A549 (cell line): ENCODE measurements around the gene SOX6.

ENCODE experiments used
- BCL3 ChIP-seq: fragments of >200 bp; sonication (Bioruptor Twin); formaldehyde crosslinking; IDR thresholded peaks from 3 replicates; pipeline ENCODE4 v1.6.1; 2016
- CTCF ChIP-seq: fragments of >200 bp; sonication (Bioruptor Twin); formaldehyde crosslinking; IDR thresholded peaks from 3 replicates; pipeline ENCODE4 v1.5.1; 2016
- EP300 ChIP-seq, 2 experiments: fragments of >200 bp; sonication (Bioruptor Twin); formaldehyde crosslinking; IDR thresholded peaks; 2 replicates in 1 of 2; 3 replicates in 1 of 2; pipeline ENCODE4 v1.6.1; 2016 to 2017
- HOXB13 ChIP-seq: fragments of 250-450 bp; sonication (Bioruptor Pico); IDR thresholded peaks from 2 replicates; pipeline ENCODE4 v1.5.0; 2020; ENCODE audit warnings: low read depth, mild to moderate bottlenecking, moderate library complexity
- JUN ChIP-seq, 2 experiments: fragments of >200 bp; sonication (Bioruptor Twin); formaldehyde crosslinking; IDR thresholded peaks; 2 replicates in 1 of 2; 3 replicates in 1 of 2; pipeline ENCODE4 v1.6.1; 2016 to 2017
- KDM5A ChIP-seq: fragments of 200-600 bp; sonication (generic); IDR thresholded peaks from 2 replicates; pipeline ENCODE4 v1.6.1; 2016; ENCODE audit warnings: antibody characterized with exemption, mild to moderate bottlenecking
- MAFK ChIP-seq: fragments of 450-650 bp; IDR thresholded peaks from 2 replicates; pipeline ENCODE4 v1.6.1; 2014; ENCODE audit not compliant: partially characterized antibody
- MYC ChIP-seq: IDR thresholded peaks from 2 replicates; pipeline ENCODE4 v1.6.1; 2012; ENCODE audit warnings: mild to moderate bottlenecking, inconsistent platforms, low read length, improper control_type of control experiment, borderline replicate concordance
- PHF8 ChIP-seq: fragments of 200-600 bp; sonication (generic); IDR thresholded peaks from 2 replicates; pipeline ENCODE4 v1.6.1; 2016; ENCODE audit warnings: low read depth, mild to moderate bottlenecking, antibody characterized with exemption, moderate library complexity, borderline replicate concordance
- POLR2A ChIP-seq: IDR thresholded peaks from 2 replicates; pipeline ENCODE4 v1.6.1; 2012; ENCODE audit warnings: mild to moderate bottlenecking, low read length
- RNF2 ChIP-seq: fragments of 200-600 bp; sonication (generic); IDR thresholded peaks from 2 replicates; pipeline ENCODE4 v1.6.1; 2016; ENCODE audit warnings: low read depth, mild to moderate bottlenecking, antibody characterized with exemption, moderate library complexity, borderline replicate concordance
- SREBF2 ChIP-seq: fragments of 450-650 bp; IDR thresholded peaks from 2 replicates; pipeline ENCODE4 v1.6.1; 2014; ENCODE audit warnings: mild to moderate bottlenecking, moderate library complexity
- USF2 ChIP-seq: fragments of 450-650 bp; IDR thresholded peaks from 2 replicates; pipeline ENCODE4 v1.6.1; 2014; ENCODE audit warnings: antibody characterized with exemption

GRCh38 chr11:16124390-16124789, 232.0 kb downstream of the SOX6 start:
- TF ChIP-seq MYC (no peak), JUN (IDR thresholded peaks at IDR 0.05) (no peak), POLR2A (no peak), EP300 (IDR thresholded peaks at IDR 0.05) (no peak), KDM5A (no peak), CTCF (no peak), PHF8 (no peak), MAFK (no peak), RNF2 (no peak), BCL3 (no peak), SREBF2 (no peak), HOXB13 (CRISPR knock-in tag) (no peak), USF2 (no peak)
